ENCODE results near the gene SLC37A3. TPM values are rescaled to one million over a fixed set of nuclear protein-coding genes. Genes with fewer than 3 reads are reported as not detected.

SLC37A3 gene
- total and polyA plus RNA-seq, 2 donors (not counting 3 experiments of a cell fraction or from before 2014, with no cell fraction given), result 32.7 to 59.7 TPM

DNA sequence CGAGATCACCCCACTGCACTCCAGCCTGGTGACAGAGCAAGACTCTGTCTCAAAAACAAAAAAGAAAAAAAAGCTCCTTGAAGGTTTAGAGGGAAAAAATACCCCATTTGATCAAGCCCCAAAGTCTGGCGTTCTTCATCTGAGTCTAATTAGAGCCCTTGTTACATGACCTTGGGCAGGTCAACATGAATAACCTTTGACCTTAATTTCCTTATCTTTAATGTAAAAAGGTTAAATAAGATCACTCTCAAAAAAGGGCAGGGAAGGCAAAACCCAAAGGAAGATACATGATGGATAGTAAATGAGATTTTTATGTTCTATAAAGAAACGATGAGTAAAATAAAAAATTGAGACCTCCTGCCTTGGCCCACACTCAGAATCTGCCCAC, 40.3 kb downstream of the SLC37A3 start:
- BruUV-seq (replicated peaks), result no TSS peak
- Histone ChIP-seq H3K79me2 (ENCODE audit: control insufficient read depth, insufficient read depth, low read length) (no peaks in the 10 kb centered on the region), H3K9me1 (replicated peaks; ENCODE audit: control insufficient read depth, extremely low read depth, insufficient read depth, low read length) (no peaks in the 10 kb centered on the region), H3K9me3 (replicated peaks; ENCODE audit: control insufficient read depth, insufficient read depth, low read length) (no peaks in the 10 kb centered on the region), H3K4me1 (ENCODE audit: control insufficient read depth, extremely low read depth, insufficient read depth, low read length) (no peaks in the 10 kb centered on the region), H4K20me1 (replicated peaks; ENCODE audit: control insufficient read depth, extremely low read depth, insufficient read depth, low read length) (no peaks in the 10 kb centered on the region), H3K9ac (replicated peaks; ENCODE audit: extremely low read depth, insufficient read depth, low read length) (no peak overlapping the region), H3K4me2 (ENCODE audit: insufficient read depth, low read length) (no peak overlapping the region), H2AFZ (ENCODE audit: low read depth, low read length) (no peak overlapping the region), H3K27ac (ENCODE audit: insufficient read depth, low read depth, low read length) (no peak overlapping the region), H3K36me3 (ENCODE audit: control insufficient read depth in 2 of 2, extremely low read depth in 1 of 2, insufficient read depth in 2 of 2, low read length in 2 of 2) (peaks cover 0 to 3% of the 10 kb centered on the region in 2 experiments), H3K4me3 (replicated peaks in 1 of 3; ENCODE audit: insufficient read depth in 1 of 3, low read depth in 1 of 3, low read length in 3 of 3) (no peak overlapping the region), H3K27me3 (ENCODE audit: control insufficient read depth in 2 of 2, insufficient read depth in 2 of 2, low read length in 2 of 2) (no peaks in the 10 kb centered on the region)
- DNase-seq (ENCODE audit: low read depth, low spot score) (no peak), FAIRE-seq (no peak)
- TF ChIP-seq POLR2AphosphoS5 (IDR thresholded peaks at IDR 0.05; ENCODE audit: insufficient read depth, low read depth, low read length), result no peak
- no peak for TF ChIP-seq POLR2A (IDR thresholded peaks at IDR 0.05; ENCODE audit: low read depth, low read length)
- no peak for TF ChIP-seq FOS (IDR thresholded peaks at IDR 0.05; ENCODE audit: borderline replicate concordance, insufficient read depth, low read length)
- TF ChIP-seq, protein P1, sequence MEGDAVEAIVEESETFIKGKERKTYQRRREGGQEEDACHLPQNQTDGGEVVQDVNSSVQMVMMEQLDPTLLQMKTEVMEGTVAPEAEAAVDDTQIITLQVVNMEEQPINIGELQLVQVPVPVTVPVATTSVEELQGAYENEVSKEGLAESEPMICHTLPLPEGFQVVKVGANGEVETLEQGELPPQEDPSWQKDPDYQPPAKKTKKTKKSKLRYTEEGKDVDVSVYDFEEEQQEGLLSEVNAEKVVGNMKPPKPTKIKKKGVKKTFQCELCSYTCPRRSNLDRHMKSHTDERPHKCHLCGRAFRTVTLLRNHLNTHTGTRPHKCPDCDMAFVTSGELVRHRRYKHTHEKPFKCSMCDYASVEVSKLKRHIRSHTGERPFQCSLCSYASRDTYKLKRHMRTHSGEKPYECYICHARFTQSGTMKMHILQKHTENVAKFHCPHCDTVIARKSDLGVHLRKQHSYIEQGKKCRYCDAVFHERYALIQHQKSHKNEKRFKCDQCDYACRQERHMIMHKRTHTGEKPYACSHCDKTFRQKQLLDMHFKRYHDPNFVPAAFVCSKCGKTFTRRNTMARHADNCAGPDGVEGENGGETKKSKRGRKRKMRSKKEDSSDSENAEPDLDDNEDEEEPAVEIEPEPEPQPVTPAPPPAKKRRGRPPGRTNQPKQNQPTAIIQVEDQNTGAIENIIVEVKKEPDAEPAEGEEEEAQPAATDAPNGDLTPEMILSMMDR (IDR thresholded peaks at IDR 0.05; ENCODE audit: extremely low read depth in 1 of 2, insufficient read depth in 1 of 2, low read depth in 1 of 2, low read length in 2 of 2), result no peak
- no peak for TF ChIP-seq EZH2 (IDR thresholded peaks at IDR 0.05; ENCODE audit: borderline replicate concordance, low read depth, low read length, severe bottlenecking)
- no peak for TF ChIP-seq MYC (IDR thresholded peaks at IDR 0.05; ENCODE audit: low read depth, low read length)
- TF ChIP-seq, protein P2, sequence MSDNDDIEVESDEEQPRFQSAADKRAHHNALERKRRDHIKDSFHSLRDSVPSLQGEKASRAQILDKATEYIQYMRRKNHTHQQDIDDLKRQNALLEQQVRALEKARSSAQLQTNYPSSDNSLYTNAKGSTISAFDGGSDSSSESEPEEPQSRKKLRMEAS (IDR thresholded peaks at IDR 0.05; ENCODE audit: insufficient read depth, insufficient read length), result no peak
- CTCF ChIA-PET, result no interaction called here
- POLR2A ChIA-PET, result no interaction called here
- intact Hi-C loops (cut with micrococcal nuclease) (no loop called here), dilution Hi-C loops (cut with MboI; ENCODE audit: extremely low pct_ligation_motif_present, low sequenced_read_pairs) (no loop called here)
